ENCODE measurements around the gene PLCB4. TPM values are rescaled to one million over a fixed set of nuclear protein-coding genes. Genes with fewer than 3 reads are reported as not detected.

PLCB4 gene
- total and polyA plus RNA-seq, 12 donors = 0.26 to 8.5 (median 2.8) TPM

DNA sequence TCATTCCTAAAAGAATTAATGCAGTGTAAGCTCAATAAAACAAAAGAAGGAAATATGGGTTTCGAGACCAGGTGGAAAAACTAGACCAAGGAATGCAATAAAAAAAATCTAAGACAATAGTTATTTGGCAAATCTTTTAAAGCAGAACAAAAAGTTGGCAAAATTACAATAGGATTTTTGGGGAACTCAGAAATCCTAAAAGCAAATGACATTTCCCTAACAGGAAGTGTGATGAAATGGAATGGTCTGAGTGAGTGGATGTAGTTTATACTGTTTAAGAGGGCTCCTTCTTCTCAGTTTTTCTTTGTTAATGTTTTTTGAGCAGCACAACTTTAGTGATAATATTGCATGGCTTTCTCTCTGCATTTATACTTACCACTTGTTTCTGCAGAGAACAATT, 190.0 kb downstream of the PLCB4 start:
- 43 to 71% (median 62%) methylated on average over 1 of the region's 1 CpG for WGBS, 4 donors
- Histone ChIP-seq H3K27ac (no peak overlapping the region), H3K4me1 (replicated peaks in 1 of 2) (peaks cover 0 to 12% of the 10 kb centered on the region in 2 donors), H3K27me3 (no peaks in the 10 kb centered on the region), H3K4me3 (no peak overlapping the region), H3K9me3 (replicated peaks in 1 of 3) (no peaks in the 10 kb centered on the region), H3K36me3 (replicated peaks in 1 of 2) (no peaks in the 10 kb centered on the region)
- DNase-seq = no peak
- TF ChIP-seq POLR2A (IDR thresholded peaks at IDR 0.05) = no peak
- TF ChIP-seq, protein P1, sequence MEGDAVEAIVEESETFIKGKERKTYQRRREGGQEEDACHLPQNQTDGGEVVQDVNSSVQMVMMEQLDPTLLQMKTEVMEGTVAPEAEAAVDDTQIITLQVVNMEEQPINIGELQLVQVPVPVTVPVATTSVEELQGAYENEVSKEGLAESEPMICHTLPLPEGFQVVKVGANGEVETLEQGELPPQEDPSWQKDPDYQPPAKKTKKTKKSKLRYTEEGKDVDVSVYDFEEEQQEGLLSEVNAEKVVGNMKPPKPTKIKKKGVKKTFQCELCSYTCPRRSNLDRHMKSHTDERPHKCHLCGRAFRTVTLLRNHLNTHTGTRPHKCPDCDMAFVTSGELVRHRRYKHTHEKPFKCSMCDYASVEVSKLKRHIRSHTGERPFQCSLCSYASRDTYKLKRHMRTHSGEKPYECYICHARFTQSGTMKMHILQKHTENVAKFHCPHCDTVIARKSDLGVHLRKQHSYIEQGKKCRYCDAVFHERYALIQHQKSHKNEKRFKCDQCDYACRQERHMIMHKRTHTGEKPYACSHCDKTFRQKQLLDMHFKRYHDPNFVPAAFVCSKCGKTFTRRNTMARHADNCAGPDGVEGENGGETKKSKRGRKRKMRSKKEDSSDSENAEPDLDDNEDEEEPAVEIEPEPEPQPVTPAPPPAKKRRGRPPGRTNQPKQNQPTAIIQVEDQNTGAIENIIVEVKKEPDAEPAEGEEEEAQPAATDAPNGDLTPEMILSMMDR (IDR thresholded peaks at IDR 0.05) = no peak
- intact Hi-C loops (cut with DNase I) = no loop called here

DNA sequence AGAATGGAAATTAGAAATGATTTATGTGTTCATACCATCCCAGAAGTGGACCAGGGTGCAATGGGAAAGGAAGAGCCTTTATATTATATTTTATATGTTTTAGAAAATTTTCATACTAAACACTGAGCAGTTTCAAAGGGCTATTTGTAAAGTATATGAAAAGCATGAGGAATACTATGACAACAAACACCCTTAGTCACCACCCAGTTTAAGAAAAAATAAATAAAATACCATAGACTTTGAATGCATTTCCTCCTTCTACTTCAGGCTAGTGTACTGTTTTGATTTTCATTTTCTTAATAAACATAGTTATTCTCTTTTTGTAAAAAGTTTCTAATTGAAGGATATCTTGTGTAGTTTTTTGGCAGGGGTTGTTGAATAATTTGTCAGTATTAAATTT, 191.1 kb downstream of the PLCB4 start:
- no peaks in the 10 kb centered on the region for H3K9me3 ChIP-seq (replicated peaks in 1 of 3)

DNA sequence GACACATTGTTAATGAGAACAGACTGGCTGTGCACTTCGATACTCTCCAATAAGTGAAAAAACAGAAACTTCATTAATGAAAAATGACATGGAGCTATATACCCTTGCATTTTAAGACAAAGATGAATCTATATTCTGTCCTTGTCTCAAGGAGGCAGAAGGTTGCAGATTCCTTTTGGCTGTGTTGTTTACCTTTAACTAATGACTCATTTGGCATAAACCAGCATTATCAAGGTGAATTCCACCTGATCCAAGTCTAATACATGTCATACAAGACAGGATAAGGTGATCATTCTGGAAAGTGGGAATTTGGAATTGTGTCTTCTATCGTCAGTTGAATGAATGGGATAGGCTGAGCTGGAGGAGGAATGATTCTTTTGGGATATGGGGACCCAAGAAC, 192.9 kb downstream of the PLCB4 start:
- no peak overlapping the region for H3K27ac ChIP-seq
- no peak for DNase-seq
- no peaks in the 10 kb centered on the region for H3K36me3 ChIP-seq (replicated peaks in 1 of 2)
- no peak overlapping the region for H3K4me3 ChIP-seq
- intact Hi-C loops (cut with DNase I) = no loop called here
- H3K9me3 ChIP-seq (replicated peaks in 1 of 3) = no peaks in the 10 kb centered on the region
- no peaks in the 10 kb centered on the region for H3K27me3 ChIP-seq
- TF ChIP-seq, protein P1 (IDR thresholded peaks at IDR 0.05) = no peak
- no peak for TF ChIP-seq POLR2A (IDR thresholded peaks at IDR 0.05)
- WGBS, 4 donors = 72 to 87% (median 80%) methylated on average over 2 of the region's 2 CpGs
- peaks cover 0 to 12% of the 10 kb centered on the region in 2 donors for H3K4me1 ChIP-seq (replicated peaks in 1 of 2)

More for the DNA sequence above, 191.1 kb downstream of the PLCB4 start:
- intact Hi-C loops (cut with DNase I) = no loop called here
- H3K36me3 ChIP-seq (replicated peaks in 1 of 2) = no peaks in the 10 kb centered on the region
- no peak for TF ChIP-seq POLR2A (IDR thresholded peaks at IDR 0.05)
- TF ChIP-seq, protein P1 (IDR thresholded peaks at IDR 0.05) = no peak
- no peak overlapping the region for H3K4me3 ChIP-seq
- no peak overlapping the region for H3K27ac ChIP-seq
- no peak for DNase-seq
- peaks cover 0 to 12% of the 10 kb centered on the region in 2 donors for H3K4me1 ChIP-seq (replicated peaks in 1 of 2)
- H3K27me3 ChIP-seq = no peaks in the 10 kb centered on the region

DNA sequence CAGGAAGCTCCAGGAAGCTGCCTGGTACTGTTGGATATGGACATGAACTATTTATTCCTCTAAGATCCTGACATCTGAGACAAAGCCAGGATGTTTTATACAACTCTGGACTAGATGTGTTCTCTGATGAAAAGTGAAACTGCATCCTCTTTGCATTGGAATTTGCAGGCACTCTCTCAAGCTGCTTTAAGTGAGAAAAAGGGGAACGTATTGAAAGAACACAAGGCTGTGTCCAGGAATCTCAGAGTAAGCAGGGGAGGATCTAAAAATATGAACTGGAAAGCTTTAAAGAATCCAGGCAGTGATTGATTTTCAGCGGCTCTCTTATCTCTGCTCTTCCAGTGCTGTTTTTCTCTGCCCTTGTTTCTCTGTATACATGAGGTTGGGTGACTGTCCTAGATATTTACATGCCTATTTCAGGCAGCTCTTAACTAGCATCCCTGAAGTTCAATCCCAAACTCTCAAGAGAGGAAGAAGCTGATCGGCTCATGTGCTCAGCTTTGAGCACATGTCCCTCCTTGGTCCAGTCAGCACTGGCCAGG, 193.8 kb downstream of the PLCB4 start:
- H3K9me3 ChIP-seq (replicated peaks in 1 of 3) = no peaks in the 10 kb centered on the region
- peaks cover 0 to 12% of the 10 kb centered on the region in 2 donors for H3K4me1 ChIP-seq (replicated peaks in 1 of 2)
- TF ChIP-seq, protein P1 (IDR thresholded peaks at IDR 0.05) = no peak
- TF ChIP-seq POLR2A (IDR thresholded peaks at IDR 0.05) = no peak
- no peak overlapping the region for H3K4me3 ChIP-seq
- H3K27ac ChIP-seq = peak overlapping the region in 1 of 5 donors; percentile 41
- H3K36me3 ChIP-seq (replicated peaks in 1 of 2) = no peaks in the 10 kb centered on the region
- no peak for DNase-seq
- 16 to 19% (median 18%) methylated on average over 3 of the region's 3 CpGs for WGBS, 4 donors
- no peaks in the 10 kb centered on the region for H3K27me3 ChIP-seq
- intact Hi-C loops (cut with DNase I) = no loop called here

Data from adrenal gland (tissue), 12 donors.